ENCODE measurements around the gene PTPRN2. TPM values are rescaled to one million over a fixed set of nuclear protein-coding genes. Genes with fewer than 3 reads are reported as not detected.

The PTPRN2 gene
- total and polyA plus RNA-seq, 2 of the 8 experiments (the other 6 are each of a cell fraction or from before 2014, with no cell fraction given) = 2.6 to 4.5 TPM

DNA sequence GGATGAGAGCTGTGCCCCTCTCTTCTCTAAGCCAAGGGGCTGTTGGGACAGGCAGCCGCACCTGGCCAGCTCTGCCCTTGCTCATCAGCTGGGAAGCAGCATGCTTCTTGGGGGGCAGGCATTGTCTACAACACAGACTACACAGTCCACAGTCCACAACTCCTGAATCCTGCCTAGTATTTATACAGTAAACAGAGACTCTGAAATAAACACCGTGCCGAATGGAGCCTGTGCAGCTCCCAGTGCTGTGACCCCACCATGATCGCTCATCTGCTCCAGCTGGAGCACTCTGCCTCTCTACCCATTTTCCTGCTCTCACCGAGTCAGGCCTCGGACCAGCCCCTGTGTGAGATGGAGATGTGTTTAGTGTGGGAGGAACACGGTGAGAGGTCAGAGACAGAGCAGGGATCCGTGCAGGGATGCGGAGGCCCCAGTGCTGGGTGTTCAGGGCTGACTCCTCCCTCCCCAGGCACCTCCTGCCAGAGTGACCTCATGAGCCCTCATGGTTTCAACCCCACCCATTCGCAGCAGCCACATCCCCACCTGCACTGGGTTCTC is 642.8 kb downstream of the PTPRN2 start:
- CTCF ChIA-PET (ENCODE audit: partially characterized antibody) = interaction anchor here (1.7 kb wide), 1 partner anchor 10 kb away, joined by 5 read pairs; no protein-coding TSS in a partner anchor
- Histone ChIP-seq H3K27me3 (replicated peaks in 1 of 4; ENCODE audit: control insufficient read depth in 3 of 4, extremely low read depth in 1 of 4, insufficient read depth in 3 of 4, low read length in 3 of 4) (no peaks in the 10 kb centered on the region), H2AFZ (ENCODE audit: low read length) (no peak overlapping the region), H2AK5ac (ENCODE audit: low read depth, low read length) (no peak overlapping the region), H3K18ac (ENCODE audit: extremely low read depth, low read length) (no peak overlapping the region), H3K23ac (ENCODE audit: insufficient read length) (no peak overlapping the region), H2BK120ac (replicated peaks; ENCODE audit: low read depth, low read length) (no peak overlapping the region), H3K79me1 (ENCODE audit: low read depth, low read length) (no peaks in the 10 kb centered on the region), H3K4me1 (replicated peaks in 1 of 4; ENCODE audit: control insufficient read depth in 3 of 4, insufficient read depth in 4 of 4, low read length in 3 of 4) (peaks cover 0 to 5% (median 0%) of the 10 kb centered on the region in 4 experiments; a peak in 3 of 7 replicates), H3K4me2 (ENCODE audit: insufficient read depth in 1 of 2, low read depth in 2 of 2, low read length in 2 of 2) (no peak overlapping the region), H3K23me2 (ENCODE audit: low read depth, low read length) (peaks cover 2% of the 10 kb centered on the region; the same call in 1 of the 2 replicates), H3K9ac (replicated peaks in 1 of 4; ENCODE audit: extremely low read depth in 1 of 4, low read depth in 3 of 4, low read length in 3 of 4) (no peak overlapping the region), H3K56ac (replicated peaks; ENCODE audit: insufficient read length, low read depth, low read length) (no peak overlapping the region), H2BK15ac (ENCODE audit: low read length) (0 out of 2 replicates have a peak overlapping the region, but pooled peaks have one; percentile 16), H4K20me1 (replicated peaks in 1 of 2; ENCODE audit: control insufficient read depth in 1 of 2, insufficient read depth in 2 of 2, low read length in 2 of 2) (no peaks in the 10 kb centered on the region), H3K4ac (replicated peaks; ENCODE audit: insufficient read length, low read depth, low read length) (no peak overlapping the region), H2BK12ac (ENCODE audit: low read depth, low read length) (no peak overlapping the region), H2BK5ac (ENCODE audit: low read depth, low read length) (peak overlapping the region; percentile 44; the same call in 1 of the 2 replicates), H3K9me3 (ENCODE audit: insufficient read depth in 2 of 2, low read depth in 1 of 2, low read length in 1 of 2) (peaks cover 16 to 27% of the 10 kb centered on the region in 2 experiments), H3K36me3 (ENCODE audit: control insufficient read depth in 2 of 4, insufficient read depth in 4 of 4, low read length in 3 of 4) (no peaks in the 10 kb centered on the region), H3K14ac (ENCODE audit: insufficient read length) (no peak overlapping the region), H4K8ac (ENCODE audit: extremely low read depth, insufficient read depth, low read length) (no peak overlapping the region), H3K79me2 (ENCODE audit: control insufficient read depth in 1 of 2, insufficient read depth in 2 of 2, low read length in 2 of 2) (no peaks in the 10 kb centered on the region), H4K5ac (ENCODE audit: insufficient read length, low read depth, low read length) (no peak overlapping the region), H4K91ac (replicated peaks; ENCODE audit: insufficient read length, low read length) (no peak overlapping the region), H2BK20ac (ENCODE audit: low read length) (no peak overlapping the region), H3K27ac (ENCODE audit: low read depth, low read length) (no peak overlapping the region), H3K4me3 (ENCODE audit: extremely low read depth in 1 of 4, insufficient read depth in 2 of 4, low read depth in 3 of 4, low read length in 4 of 4) (no peak overlapping the region)
- FAIRE-seq (no peak), DNase-seq (ENCODE audit: low read depth in 1 of 2, low spot score in 2 of 2) (no peak)
- TF ChIP-seq TCF12 (IDR thresholded peaks at IDR 0.05; ENCODE audit: low read depth, low read length) (no peak), SIRT6 (IDR thresholded peaks at IDR 0.05; ENCODE audit: low read length) (no peak), ASH2L (IDR thresholded peaks at IDR 0.05; ENCODE audit: low read length) (no peak), KDM5A (IDR thresholded peaks at IDR 0.05; ENCODE audit: low read length) (no peak)
- POLR2A ChIA-PET (ENCODE audit: partially characterized antibody) = no interaction called here
- WGBS, 2 experiments (ENCODE audit: extremely low coverage in 1 of 2, insufficient coverage in 1 of 2, insufficient read length in 1 of 2, insufficient replicate concordance in 2 of 2, low coverage in 1 of 2, low lambda C conversion rate in 2 of 2, missing lambda C conversion rate in 1 of 2) = 91% methylated on average over 8 of the region's 10 CpGs; no CpG with 5 or more reads in 1 of the 2 experiments

All from H1 (cell line).